ENCODE measurements around the gene SREBF1. TPM values are rescaled to one million over a fixed set of nuclear protein-coding genes. Genes with fewer than 3 reads are reported as not detected.

SREBF1 gene
- total RNA-seq, 1 donor from 2014 or later: 51.6 TPM

DNA sequence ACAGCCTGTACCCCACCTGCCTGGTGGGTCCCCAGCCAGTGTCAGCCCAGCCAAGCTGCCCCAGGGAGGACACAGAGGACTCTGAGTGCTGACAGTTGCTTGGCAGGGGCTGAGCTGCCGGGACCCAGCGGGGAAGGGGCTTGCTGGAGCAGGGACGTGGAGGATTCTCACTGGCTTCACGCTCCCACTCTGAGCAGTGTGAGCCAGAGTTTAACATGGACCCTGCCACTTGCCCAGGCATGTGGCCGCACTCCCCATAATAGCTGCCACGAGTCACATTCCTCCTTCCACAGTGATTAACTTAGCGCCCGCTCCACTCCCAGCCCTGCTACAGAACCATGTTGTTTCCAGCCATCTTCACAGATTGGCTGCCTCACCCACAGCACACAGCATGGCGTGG lies 31.2 kb downstream of the SREBF1 start:
- no peak for TF ChIP-seq CTCF (IDR thresholded peaks at IDR 0.05; ENCODE audit: insufficient read depth, low read length, severe bottlenecking)
- Histone ChIP-seq H3K4me3 (ENCODE audit: low read depth, low read length) (no peak overlapping the region), H3K36me3 (ENCODE audit: control insufficient read depth, insufficient read depth, low read length) (peaks cover 32% of the 10 kb centered on the region), H3K27me3 (ENCODE audit: control insufficient read depth, insufficient read depth, low read length) (no peaks in the 10 kb centered on the region)
- DNase-seq (ENCODE audit: low read depth) (no peak), FAIRE-seq (no peak)

DNA sequence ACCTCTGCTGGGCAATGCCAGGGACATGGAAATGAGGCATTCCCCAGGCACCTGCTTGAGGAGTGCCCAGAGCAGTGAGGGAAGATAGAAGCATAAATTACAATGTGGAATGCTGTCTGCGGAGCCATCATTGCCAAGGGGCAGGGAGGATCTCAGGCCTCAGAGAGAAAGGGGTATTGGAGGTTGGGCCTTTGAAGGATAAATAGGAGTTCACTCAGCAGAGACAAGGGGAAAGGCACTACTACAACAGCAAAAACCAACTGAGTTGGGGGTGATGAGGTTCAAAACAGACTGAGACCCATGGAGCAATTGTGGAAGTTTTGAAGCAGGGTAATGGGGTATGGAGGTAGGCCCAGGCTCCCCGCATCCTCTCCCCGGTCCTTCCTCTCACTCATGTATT lies 32.8 kb downstream of the SREBF1 start:
- DNase-seq (ENCODE audit: low read depth): no peak
- no peak for FAIRE-seq
- H3K4me3 ChIP-seq (ENCODE audit: low read depth, low read length): no peak overlapping the region
- H3K36me3 ChIP-seq (ENCODE audit: control insufficient read depth, insufficient read depth, low read length): peaks cover 43% of the 10 kb centered on the region
- no peaks in the 10 kb centered on the region for H3K27me3 ChIP-seq (ENCODE audit: control insufficient read depth, insufficient read depth, low read length)
- no peak for TF ChIP-seq CTCF (IDR thresholded peaks at IDR 0.05; ENCODE audit: insufficient read depth, low read length, severe bottlenecking)

GRCh38 chr17:17801800-17802481 lies 34.8 kb downstream of the SREBF1 start:
- H3K36me3 ChIP-seq (ENCODE audit: control insufficient read depth, insufficient read depth, low read length): peaks cover 53% of the 10 kb centered on the region
- H3K27me3 ChIP-seq (ENCODE audit: control insufficient read depth, insufficient read depth, low read length): no peaks in the 10 kb centered on the region
- no peak for DNase-seq (ENCODE audit: low read depth)
- no peak for FAIRE-seq
- TF ChIP-seq CTCF (IDR thresholded peaks at IDR 0.05; ENCODE audit: insufficient read depth, low read length, severe bottlenecking): no peak
- no peak overlapping the region for H3K4me3 ChIP-seq (ENCODE audit: low read depth, low read length)

DNA sequence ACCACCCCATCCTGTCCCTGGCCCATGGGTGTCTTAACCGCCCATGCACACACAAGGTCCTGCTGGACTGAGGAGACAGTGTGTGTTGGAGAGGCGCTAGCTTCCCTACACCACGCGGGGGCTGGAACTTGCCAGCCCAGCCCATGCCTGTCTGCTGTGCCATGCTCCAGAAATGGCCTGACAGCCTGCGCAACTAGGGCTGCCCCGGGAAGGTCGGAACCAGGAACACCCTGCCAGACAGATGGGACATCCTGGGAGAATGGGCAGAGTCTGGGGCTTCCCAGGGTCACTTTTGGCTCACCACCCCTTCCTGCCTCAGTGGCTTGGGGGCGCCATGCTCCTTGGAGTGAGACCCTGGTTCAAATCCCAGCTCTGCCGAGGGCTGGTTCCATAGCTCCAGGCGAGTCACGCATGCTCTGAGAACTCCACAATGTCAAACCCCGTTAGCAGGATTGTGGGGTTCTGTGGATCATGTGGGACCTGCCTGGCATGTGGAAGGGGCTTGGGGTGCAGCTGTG lies 36.2 kb downstream of the SREBF1 start:
- FAIRE-seq (no peak), DNase-seq (ENCODE audit: low read depth) (no peak)
- no peaks in the 10 kb centered on the region for H3K27me3 ChIP-seq (ENCODE audit: control insufficient read depth, insufficient read depth, low read length)
- no peak for TF ChIP-seq CTCF (IDR thresholded peaks at IDR 0.05; ENCODE audit: insufficient read depth, low read length, severe bottlenecking)
- peaks cover 53% of the 10 kb centered on the region for H3K36me3 ChIP-seq (ENCODE audit: control insufficient read depth, insufficient read depth, low read length)
- H3K4me3 ChIP-seq (ENCODE audit: low read depth, low read length): no peak overlapping the region

DNA sequence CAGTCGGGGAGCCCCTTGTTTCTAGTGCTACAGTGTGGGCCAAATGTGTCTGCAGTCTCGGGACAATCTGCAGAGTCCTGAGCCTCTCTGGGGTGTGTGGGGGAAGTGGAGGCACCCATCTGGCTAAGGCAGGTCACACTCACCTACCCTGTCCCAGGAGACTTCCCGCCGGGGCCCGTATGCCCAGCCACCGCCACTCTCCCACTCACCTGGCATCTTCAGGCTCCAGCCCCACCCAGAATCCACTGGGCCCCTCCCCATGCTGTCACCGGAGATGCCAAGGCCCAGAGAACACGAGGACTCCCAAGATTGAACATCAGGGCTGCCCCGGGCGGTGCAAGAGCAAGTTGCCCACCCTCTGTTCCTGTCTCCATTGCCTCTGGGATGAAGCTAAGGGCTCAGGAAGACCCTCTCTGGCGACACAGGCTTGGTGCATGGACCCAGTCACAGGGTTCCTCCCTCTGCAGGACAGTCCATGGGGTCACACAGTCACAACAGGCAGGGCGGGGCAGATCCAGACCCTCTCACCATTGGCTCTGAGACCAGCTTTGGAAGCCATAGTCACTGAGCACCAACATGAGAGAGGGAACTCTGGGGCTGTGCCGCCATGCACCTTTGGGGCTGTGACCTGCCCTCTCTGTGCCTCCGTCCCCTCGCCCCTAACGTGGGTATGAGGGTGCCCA lies 38.1 kb downstream of the SREBF1 start:
- FAIRE-seq (no peak), DNase-seq (ENCODE audit: low read depth) (no peak)
- Histone ChIP-seq H3K4me3 (ENCODE audit: low read depth, low read length) (no peak overlapping the region), H3K36me3 (ENCODE audit: control insufficient read depth, insufficient read depth, low read length) (peaks cover 54% of the 10 kb centered on the region), H3K27me3 (ENCODE audit: control insufficient read depth, insufficient read depth, low read length) (no peaks in the 10 kb centered on the region)
- TF ChIP-seq CTCF (IDR thresholded peaks at IDR 0.05; ENCODE audit: insufficient read depth, low read length, severe bottlenecking): no peak
